ENCODE measurements around the gene DLGAP3.

Gene DLGAP3

DNA sequence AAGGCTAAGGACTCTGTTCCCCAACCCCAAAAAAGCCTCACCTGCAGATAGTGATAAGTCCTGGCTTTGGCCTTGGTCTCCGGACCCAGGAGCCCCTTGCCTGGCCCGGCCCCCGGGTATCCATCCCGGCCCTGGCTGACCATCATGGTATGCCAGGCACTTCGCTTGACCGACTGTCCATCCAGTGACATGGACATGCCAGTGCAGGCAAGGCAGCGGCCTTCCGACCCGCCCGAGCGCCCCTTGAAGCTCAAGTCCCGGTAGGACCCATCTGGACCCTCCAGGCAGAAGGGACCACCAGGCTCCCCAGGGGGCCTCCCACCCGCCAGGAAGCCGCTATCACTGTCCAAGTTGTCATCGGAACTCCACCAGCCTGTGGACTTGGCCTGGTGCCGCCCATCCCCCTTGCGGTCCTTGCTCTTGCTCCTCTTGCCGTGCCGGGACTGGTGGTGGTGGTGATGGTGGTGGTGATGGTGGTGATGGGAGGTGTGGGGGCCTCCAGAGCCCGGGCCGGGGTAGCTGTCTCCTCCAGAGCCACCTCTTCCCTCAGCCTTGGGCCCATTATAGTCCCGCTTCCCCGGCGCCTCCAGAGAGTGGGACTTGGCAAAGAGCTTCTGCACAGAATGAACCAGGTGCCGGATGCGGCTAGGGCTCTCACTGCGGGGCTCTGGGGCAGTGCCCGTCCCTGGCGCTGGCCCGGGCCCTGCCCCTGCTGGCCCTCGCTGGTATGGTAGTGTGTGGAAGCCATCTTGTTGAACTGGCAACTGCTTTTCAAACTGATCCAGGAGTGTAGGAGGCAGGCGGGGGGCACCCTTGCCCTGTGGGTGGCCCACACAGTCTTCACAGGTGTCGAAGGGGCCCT, 25.0 kb downstream of the DLGAP3 start:
- peak; percentile 51 for DNase-seq (ENCODE audit: low spot score)

DNA sequence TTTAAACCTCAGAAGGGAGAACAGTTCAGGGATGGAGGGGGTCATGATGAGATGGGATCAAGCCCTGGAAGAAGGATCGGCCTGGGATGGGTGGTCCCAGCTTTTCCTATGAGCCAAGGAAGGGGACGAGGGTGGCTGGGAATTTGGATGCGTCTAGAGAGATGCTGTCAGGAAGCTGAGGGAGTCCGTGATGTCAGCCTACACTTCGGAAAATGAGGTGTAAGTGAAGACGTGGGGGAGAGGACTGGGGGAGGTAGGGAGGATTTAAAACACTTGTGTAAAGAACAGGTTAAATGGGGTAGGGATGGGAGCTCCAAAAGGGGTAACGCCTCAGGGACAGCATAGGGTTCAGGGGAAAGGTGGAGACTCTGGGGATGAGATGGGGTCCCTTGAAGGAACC, 27.5 kb downstream of the DLGAP3 start:
- no peak for DNase-seq (ENCODE audit: low spot score)

DNA sequence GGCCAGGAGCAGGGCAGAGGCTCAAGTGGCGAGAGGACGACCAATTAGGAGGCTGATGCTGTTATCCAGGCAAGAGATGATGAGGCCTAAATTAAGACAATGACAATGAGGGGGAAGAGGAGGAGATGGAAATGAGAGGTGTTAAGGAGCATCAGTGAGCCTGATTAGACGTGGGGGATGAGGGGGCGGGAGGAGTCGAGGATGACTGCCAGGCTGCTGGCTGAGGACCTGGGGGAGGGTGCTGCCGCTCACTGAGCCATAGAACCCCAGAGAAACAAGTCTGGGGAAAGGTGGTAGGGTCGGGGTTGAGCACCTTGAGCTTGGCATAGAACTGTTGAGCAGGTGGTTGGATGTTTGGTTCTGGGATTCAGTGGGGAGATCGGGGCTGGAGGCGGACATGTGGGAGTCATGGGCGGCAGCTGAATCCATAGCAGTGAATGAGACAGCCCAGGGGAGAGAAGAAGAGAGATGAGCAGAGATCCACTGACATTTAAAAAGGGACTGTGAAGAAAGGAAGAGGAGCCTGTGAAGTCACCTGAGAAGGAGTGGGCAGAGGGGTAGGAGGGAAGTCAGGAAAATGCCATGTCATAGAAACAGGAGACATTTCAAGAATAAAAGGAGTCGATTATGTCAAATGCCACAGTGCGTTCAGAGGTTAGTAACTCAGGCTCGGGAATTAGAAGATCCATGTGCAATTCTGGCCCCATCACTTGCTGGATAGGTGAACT, 28.5 kb downstream of the DLGAP3 start:
- no peak for DNase-seq (ENCODE audit: low spot score)

DNA sequence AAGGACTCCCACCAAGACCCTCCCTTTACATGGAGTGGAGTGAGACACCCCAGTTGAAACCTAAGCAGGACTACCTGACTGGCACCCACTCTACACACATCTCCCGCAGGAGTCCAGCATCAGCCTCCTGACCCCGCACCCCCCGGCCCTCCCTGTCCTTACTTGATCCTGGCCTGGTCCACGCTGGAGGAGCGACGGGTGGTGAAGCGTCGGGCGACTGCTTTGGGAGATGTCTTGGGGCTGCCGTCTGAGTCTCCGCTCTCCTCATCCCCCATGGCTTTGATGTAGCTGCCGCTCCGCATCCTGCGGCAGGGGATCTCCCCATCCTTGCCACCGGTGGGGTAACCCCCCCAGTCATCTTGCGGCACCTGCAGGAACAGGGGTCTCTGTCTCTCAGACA, 29.5 kb downstream of the DLGAP3 start:
- DNase-seq (ENCODE audit: low spot score), result no peak

DNA sequence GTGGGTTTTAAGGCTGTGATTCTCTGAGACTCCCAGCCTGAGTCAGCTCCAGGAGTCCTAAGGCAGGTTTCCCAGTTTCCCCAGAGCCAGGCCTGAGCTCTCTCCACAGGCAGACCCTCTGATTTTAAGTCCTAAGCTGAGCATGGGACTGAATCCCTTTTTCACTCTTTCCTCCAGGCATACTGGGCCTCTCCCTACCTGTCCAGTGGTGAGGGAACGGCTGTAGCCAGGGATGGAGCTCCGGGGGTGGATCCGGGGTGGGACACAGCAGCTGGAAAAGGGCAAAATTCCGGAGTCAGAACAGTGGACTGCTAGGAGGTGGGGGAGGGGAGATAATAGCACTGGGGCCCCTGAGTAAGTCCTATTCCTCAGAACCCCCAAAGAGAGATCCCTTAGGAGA, 30.0 kb downstream of the DLGAP3 start:
- no peak for DNase-seq (ENCODE audit: low spot score)

DNA sequence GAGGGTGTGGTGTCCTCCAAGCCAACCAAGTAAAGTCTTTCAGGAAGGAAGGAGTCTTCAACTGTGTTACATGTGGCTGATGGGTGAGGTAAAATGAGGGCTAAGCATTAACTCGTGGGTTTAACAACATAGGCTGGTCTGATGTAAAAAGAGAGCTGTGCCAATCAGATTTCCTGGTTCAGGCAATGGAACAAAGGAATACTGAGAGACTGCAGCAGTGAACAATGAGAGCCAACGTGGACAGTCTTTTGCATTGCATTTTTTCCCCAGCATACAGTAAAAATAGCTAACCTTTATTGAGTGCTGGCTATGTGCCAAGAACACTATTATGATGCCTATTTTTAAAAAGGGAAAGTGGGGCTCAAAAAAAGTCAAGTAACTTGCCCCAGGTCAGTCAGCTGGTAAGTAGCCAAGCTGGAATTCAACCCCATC, 31.1 kb downstream of the DLGAP3 start:
- peak; percentile 34 for DNase-seq (ENCODE audit: low spot score)

DNA sequence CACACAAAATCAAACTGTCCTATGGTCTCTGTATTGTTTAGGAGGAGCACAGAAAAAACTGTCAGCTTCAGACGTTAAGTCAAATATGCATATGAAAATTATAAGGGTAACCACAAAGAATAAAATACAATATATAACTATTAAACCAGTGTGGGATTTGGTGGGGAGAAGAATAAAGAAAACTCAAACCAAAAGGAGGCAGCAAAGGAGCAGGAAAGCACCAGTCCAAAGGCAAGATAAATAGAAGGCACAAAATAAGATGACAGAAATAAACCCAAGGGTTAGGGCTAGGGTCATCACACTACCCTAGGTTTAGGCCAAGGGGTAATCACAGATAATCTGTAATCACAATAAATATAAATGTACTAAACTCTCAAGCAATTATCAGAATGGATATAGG, 32.8 kb downstream of the DLGAP3 start:
- DNase-seq (ENCODE audit: low spot score), result no peak

DNA sequence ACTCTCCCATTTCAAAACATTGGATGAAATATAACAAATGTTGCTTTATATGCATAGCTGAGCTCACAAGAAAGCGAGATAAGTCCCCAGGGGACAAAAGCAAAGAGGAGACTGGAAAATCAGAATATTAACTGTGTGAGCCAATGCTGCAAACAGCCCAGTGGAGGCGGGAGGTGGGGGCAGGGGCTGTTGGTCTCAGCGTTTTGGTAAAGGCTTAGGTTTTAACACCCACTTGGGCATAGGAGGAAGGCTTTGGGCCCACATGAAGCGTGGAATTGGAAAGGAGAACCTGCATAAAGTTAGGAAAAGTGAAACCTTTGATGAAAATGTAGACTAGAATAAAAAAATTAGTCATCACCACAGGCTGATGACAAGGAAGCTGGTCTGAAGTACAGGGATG, 39.7 kb downstream of the DLGAP3 start:
- DNase-seq (ENCODE audit: low spot score), result no peak

DNA sequence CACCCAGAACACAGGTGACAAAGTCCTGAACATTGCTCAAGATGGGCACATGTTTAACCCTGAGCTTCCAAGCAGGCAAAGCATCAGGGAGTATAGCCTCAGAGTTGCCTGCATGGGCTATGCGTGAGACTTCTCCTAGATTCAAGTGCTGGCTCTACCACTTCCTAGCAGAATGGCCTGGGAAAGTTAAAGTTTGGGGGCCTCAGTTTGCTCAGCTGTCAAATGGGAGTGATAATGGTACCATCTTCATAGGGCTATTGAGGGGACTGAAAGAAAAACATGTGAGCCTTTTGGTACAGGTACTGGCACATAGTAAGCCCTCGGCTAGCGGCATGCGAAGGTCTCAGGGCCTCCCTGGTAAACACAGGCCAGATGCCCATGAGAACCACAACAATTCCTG, 41.9 kb downstream of the DLGAP3 start:
- DNase-seq (ENCODE audit: low spot score), result no peak

DNA sequence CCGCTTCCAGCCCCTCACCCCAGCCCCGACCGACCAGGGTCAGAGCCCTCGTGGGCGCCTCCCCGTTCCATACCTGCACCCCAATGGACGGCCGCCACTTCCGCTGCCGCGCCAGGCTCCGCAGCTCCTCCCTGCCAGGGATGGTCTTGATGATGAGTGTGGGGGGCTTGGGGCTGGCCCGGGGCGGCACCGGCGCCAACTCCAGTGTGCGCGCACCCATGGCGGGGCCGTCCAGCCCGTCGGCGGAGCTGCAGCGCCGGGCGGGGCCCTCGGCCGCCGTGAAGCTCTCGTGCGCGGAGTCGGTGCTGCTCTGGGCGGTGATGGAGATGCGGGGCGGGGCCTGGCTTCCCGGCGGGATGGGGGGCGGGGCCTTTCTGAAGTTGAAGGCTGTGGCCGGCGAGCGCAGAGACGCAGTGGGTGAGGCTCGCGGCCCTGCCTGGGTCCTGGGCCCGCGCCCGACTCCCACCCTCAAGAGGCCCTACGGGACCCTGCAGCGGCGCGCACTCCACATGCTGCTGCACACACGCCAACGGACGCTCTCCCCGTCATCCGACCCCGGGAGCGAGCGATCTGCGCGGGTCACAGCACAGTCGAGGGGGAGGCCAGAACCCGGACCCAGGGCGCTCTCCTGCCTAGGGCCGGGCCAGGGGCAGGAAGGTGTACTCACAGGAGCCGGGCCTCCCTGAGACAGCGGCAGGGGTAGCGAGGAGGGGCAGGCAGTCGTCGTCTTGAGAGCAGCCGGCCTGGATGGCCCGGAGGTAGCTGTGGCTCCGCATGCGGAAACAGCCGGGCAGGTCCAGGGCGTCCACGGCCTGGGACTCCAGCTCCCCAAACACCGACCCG, 43.8 kb downstream of the DLGAP3 start:
- DNase-seq (ENCODE audit: low spot score), result no peak

DNA sequence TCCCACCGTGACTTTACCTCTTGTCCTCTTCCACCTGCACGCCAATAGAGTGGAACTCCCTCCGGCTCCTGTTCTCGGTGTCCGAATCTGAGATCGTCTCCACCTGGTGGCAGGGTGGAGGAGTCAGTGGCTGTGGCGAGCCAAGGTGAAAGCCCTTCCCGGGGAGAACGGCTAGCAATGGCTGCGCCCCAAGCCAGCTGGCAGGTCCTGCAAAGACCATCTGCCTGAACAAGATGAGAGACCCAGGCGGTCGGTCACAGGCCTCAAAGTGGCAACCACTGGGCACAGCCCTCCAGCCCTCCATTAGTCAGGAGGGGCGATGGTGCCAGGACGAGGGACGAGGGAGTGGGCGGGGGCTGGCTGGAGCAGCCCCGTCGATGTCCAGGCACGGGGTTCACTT, 44.5 kb downstream of the DLGAP3 start:
- DNase-seq (ENCODE audit: low spot score), result peak; percentile 85

DNA sequence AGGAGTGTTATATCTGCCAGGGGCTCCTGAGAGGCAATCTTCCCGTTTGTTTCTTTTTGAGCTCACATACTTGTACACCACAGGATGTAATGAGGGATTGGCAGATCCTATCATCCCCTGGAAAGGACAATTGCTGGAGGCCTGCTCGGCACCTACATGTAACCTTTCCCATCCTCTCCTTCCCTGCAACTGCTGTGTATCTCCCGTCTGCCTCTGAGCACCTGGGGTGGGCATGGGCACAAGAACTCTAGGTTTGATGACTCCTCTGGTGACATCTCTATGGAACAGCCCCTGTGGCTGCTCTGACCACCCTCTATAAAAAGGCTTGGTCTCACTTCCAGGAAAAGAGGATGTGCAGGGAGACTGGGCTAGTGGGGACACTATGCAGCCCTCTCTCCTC, 44.9 kb downstream of the DLGAP3 start:
- DNase-seq (ENCODE audit: low spot score), result no peak

DNA sequence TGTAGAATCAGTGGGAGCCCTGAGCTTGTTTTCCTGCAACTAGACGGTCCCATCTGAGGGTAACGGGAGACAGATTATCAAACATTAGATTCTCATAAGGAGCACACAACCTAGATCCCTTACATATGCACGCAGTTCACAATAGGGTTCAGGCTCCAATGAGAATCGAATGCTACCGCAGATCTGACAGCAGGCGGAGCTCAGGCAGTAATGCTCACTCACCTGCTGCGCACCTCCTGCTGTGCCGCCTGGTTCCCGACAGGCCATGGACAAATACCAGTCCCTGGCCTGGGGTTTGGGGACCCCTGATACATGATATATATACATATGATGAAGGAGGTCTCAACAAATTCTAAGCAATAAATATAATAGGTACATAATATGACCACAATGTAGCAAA, 50.2 kb downstream of the DLGAP3 start:
- DNase-seq (ENCODE audit: low spot score), result no peak

DNA sequence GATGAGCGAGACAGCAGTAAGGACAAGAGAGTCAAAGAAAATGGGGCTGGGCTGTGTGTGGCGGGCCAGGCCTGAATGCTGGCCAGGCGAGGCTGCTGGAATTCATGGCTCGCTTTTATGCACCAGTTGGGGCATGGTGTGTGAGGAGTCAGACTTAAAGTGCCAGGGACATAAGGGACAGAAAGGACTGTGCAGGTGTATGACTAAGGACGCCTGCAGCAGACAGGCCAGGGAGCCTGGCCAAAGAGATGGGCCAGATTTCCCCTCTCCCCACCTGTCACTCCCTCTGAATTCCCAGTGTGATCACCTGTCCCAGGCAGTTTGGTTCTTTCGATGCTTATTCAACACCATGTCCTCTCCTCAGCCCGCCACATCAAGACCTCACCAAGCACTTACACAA, 53.0 kb downstream of the DLGAP3 start:
- DNase-seq (ENCODE audit: low spot score), result peak; percentile 97

DNA sequence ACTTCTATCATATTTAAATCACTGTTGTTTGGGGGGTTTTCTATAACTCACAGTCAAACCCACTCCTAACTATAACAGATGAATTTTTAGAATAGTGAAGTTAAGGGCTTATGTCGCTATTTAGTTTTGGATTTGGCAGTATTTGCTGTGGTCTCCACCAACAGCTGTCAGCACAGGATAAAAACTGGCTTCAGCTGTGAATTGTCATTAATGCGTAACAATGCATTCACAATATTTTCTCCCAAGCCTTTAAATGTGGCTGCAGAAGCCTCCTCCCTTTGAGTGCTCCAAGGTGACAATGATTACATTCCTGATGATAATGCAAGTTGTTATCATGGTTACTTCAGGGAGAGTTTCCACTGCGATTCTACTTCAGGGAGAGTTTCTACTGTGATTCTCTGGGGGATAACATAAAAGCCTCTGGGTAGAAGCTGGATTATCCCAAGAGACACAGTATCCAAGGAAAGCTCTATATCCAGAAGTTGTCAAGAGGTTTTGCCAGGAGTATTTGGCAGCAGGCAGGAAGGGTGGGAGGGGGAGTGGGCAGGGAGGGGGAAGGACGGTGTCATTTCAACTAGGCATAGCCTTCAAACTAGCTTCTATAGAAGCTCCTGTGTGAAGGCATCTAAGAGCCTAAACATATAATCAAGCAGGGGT, 55.0 kb downstream of the DLGAP3 start:
- no peak for DNase-seq (ENCODE audit: low spot score)

DNA sequence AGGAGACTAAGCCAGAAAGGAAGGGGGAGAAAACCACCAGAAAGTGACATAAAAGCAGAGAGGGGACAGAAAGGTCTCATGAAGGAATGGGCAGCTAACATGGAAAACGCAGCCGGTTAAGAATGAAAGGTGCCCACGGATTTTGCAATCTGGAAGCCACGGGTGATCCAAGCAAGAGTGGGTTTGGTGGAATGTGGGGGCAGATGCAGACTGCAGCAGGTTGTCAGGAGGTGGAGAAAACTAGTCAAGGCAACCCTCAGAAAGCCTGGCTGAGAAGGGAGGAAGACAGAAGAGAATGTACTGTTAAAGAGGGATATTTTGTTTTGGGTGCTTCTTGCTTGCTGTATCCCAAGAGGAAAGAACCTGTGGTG, 57.3 kb downstream of the DLGAP3 start:
- no peak for DNase-seq (ENCODE audit: low spot score)

DNA sequence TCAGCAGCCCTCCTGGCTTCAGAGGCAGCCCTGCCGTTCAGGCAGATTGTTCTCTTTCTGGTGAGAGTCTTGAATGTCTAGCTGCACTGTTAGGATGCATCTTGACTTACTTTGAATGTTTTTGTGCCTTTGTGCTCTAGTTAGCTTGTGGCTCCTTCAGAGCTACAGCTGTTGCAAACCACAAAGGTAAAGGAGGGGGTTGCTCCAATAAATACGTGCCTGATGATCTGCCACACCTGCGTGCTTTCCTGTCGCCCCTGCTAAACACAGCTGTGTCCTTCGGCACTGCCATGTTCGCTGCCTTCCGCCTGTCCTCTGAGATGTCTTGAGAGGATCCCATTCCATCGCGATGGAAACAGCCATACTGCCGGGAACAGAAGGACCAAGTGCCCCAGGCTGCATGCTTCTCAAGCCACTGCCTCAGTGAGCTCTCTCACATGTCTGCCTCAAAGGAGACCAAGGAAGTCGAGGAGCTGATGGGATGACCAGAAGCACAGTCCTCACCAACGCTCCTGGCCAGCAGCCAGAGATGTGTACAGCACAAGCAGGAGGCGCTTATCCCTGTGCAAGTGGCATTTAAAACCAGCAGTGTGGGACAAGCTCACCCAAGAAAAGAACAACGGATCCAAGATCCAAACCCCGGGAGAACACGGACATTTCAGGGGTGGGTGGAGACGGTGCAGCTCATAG, 57.9 kb downstream of the DLGAP3 start:
- DNase-seq (ENCODE audit: low spot score), result peak; percentile 48

DNA sequence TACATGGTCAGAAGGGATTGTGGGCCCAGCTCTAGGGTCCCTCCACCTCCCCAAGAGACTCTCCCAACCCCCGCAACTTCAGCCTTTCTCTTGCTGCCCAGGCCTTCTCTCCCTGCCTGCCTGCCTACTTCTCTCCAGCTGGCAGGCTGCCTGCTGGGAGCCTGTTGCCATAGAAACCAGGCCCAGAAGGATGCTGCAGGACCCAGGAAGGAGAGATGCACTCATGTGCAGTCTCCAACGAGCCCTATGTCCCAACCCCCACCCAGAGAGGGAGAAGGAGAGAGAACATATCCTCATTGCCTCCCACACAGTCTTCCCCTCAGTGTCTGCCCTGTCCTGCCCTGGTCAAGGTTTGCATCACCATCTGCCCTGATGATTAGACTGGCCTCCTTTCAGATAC, 59.1 kb downstream of the DLGAP3 start:
- DNase-seq (ENCODE audit: low spot score), result peak; percentile 73

DNA sequence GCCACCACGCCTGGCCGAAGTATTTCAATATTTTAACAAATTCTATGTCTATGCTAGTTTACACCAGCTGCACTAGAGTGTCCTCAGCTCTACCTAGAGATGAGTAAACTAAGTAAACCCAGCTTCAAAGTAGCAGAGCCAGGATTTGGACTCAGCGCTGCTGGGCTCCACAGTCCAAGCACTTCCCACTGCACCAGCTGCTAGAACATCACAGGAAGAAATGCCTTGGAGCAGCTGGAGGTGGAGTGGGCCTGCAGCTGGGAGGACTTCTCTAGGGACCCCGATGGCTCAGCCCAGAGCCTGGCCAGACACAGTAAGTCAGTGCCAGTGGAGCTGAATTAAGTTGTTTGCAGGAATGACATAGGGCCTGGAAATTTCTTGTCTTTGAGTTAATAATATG, 59.7 kb downstream of the DLGAP3 start:
- DNase-seq (ENCODE audit: low spot score), result no peak

DNA sequence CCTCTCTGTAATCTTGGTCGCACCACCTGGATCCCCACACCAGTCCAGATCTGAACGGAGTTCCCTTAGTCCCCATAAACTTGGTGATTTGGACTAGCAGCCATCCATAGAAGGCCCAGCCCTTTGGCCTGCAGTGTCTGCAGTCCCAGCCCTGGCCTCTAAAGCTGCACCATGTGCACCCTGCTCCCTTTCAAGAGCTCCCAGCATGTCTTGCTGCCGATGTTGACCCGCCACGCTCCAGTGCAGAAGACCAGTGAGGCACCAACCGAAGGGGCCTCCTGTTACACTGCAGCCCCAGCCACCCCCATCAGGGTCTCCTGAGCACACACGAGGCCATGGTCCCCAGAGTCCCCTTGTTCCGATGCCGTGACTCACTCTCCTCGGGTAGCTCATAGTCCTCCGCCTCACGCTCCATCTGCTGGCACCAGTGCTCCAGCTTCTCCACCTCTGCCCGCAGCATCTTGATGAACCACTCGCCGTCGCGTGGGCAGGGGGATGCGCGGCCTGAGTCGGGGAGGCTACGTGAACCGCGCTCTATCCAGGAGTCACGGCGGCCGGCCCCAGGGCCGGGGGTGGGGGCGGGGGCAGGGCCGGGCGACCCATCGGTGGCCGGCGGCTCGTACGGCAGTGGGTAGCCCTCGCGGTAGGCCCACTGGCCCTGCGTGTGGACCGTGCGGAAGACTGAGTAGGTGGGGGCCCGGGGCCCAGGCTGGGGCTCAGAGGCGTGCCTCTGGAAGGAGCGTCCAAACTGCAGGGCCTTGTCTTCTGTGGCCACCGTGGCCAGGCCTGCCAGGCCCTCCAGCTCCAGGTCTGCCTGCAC, 61.0 kb downstream of the DLGAP3 start:
- DNase-seq (ENCODE audit: low spot score), result no peak

DNA sequence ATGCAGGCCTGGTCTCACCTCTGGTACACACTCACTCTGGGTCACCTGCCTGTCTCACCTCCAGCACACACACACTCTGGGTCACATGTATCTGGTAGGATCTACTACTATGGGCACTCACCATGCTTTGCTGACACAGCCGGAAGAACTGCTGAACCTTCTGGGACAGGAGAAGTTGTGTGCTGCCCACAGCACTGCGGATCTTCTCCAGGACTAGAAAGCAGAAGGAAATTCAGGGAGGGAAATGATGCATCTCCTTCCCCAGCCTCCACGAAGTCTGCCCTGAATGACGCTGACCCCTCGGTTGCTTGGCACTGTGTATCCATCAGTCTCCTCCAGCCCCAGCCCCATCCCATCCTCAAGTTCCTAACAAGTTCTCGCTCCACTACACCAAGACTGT, 62.0 kb downstream of the DLGAP3 start:
- no peak for DNase-seq (ENCODE audit: low spot score)
